Gastroesophageal sphincter (tissue), 4 donors: ENCODE results near the gene CEBPB. TPM values are rescaled to one million over a fixed set of nuclear protein-coding genes. Genes with fewer than 3 reads are reported as not detected.
"Not testable (repeated sequence)": the region's sequence is repeated elsewhere in the genome, so short reads cannot be mapped to it uniquely, and the experiment has no call there.

ENCODE experiments used
- ATAC-seq: fragments of 150-250 bp; one replicate; pipeline ENCODE4 v1.9.1; 2016; ENCODE audit warnings: mild to moderate bottlenecking, moderate library complexity
- H3K27ac ChIP-seq, 4 donors: fragments of 200-600 bp; sonication (generic) in 3 of 4; 1 replicate in 3 of 4; 2 replicates in 1 of 4; pipeline ENCODE4 v1.5.1; 2016 to 2019
- H3K27me3 ChIP-seq: fragments of 200-600 bp; sonication (generic); one replicate; pipeline ENCODE4 v1.5.1; 2019
- H3K36me3 ChIP-seq, 2 donors: fragments of 200-600 bp; sonication (generic); one replicate each; pipeline ENCODE4 v1.5.1; 2019; ENCODE audit warnings: control low read depth in 1 of 2
- H3K4me1 ChIP-seq, 3 donors: fragments of 200-600 bp; sonication (generic); 1 replicate in 2 of 3; 2 replicates in 1 of 3; pipeline ENCODE4 v1.5.1; 2016 to 2019; ENCODE audit warnings: control low read depth in 2 of 3
- H3K4me3 ChIP-seq, 2 donors: fragments of 200-600 bp; sonication (generic); one replicate each; pipeline ENCODE4 v1.5.1; 2019; ENCODE audit warnings: mild to moderate bottlenecking in 1 of 2, moderate library complexity in 1 of 2
- H3K9me3 ChIP-seq, 3 donors: fragments of 200-600 bp; sonication (generic); one replicate each; pipeline ENCODE4 v1.5.1; 2017 to 2019; ENCODE audit warnings: control low read depth in 2 of 3
- EP300 ChIP-seq: sonication (generic); formaldehyde crosslinking; IDR thresholded peaks from one replicate; pipeline ENCODE4 v1.6.1; 2017; ENCODE audit warnings: antibody characterized with exemption, mild to moderate bottlenecking
- POLR2A ChIP-seq, 2 donors: fragments of 450-650 bp; IDR thresholded peaks; one replicate each; pipeline ENCODE4 v1.6.1; 2017; ENCODE audit warnings: antibody characterized with exemption in 2 of 2, mild to moderate bottlenecking in 2 of 2, moderate library complexity in 1 of 2
- POLR2AphosphoS5 ChIP-seq: sonication (generic); formaldehyde crosslinking; IDR thresholded peaks from one replicate; pipeline ENCODE4 v1.6.1; 2017; ENCODE audit warnings: antibody characterized with exemption
- WGBS, 2 donors: methylation state at CpG; one replicate each; pipeline ENCODE4 v1.1.5; 2018; ENCODE audit warnings: low coverage in 1 of 2; 5-methylcytosine and 5-hydroxymethylcytosine counted together
- total RNA-seq, 4 donors: library from RNA; depleted of rRNA; stranded (reverse); fragments of >200 nt; gene quantifications; one replicate each; pipeline ENCODE4 v1.1.0, GENCODE V29; 2016
- TF ChIP-seq, protein P1 (sequence below), 4 experiments: fragments of 200-600 bp in 2 of 4; fragments of 450-650 bp in 2 of 4; sonication (generic) in 1 of 4; IDR thresholded peaks; one replicate each; pipeline ENCODE4 v1.5.1; 2017 to 2019; ENCODE audit warnings: antibody characterized with exemption in 4 of 4, mild to moderate bottlenecking in 2 of 4, moderate library complexity in 2 of 4

Gene CEBPB
- total RNA-seq, 4 donors from 2014 or later, result 85.2 to 125 (median 108) TPM

DNA sequence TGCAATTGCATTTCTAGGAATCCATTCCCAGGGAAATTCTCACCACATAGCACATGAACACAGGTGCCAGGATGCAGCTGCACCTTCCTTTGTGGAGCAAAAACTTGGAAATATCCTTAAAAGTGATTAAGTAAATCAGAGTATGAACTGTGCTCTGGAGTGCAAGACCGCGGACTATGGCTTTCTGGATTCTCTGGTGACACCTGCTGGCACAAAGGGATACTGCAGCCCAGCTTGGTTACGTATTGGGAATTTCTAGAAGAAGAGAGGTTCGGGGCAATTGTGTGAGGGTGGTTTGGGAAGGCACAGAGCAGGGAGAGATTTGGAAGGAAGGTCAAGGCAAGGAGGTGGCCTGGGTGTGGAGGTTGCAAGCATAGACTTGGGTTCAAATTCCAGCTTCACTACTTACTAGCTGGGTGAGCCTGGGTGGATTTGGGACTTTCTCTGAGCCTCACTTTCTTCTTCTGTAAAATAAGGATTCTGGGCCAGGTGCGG lies 21.3 kb upstream of the CEBPB start:
- Histone ChIP-seq H3K4me1 (peaks cover 3 to 59% (median 14%) of the 10 kb centered on the region in 3 donors), H3K27me3 (no peaks in the 10 kb centered on the region), H3K4me3 (no peak overlapping the region), H3K9me3 (no peaks in the 10 kb centered on the region), H3K27ac (no peak overlapping the region), H3K36me3 (no peaks in the 10 kb centered on the region)
- no peak for ATAC-seq
- TF ChIP-seq, protein P1, sequence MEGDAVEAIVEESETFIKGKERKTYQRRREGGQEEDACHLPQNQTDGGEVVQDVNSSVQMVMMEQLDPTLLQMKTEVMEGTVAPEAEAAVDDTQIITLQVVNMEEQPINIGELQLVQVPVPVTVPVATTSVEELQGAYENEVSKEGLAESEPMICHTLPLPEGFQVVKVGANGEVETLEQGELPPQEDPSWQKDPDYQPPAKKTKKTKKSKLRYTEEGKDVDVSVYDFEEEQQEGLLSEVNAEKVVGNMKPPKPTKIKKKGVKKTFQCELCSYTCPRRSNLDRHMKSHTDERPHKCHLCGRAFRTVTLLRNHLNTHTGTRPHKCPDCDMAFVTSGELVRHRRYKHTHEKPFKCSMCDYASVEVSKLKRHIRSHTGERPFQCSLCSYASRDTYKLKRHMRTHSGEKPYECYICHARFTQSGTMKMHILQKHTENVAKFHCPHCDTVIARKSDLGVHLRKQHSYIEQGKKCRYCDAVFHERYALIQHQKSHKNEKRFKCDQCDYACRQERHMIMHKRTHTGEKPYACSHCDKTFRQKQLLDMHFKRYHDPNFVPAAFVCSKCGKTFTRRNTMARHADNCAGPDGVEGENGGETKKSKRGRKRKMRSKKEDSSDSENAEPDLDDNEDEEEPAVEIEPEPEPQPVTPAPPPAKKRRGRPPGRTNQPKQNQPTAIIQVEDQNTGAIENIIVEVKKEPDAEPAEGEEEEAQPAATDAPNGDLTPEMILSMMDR (IDR thresholded peaks at IDR 0.05), result peak; percentile 93 to 97 (median 97)
- no peak for TF ChIP-seq POLR2A (IDR thresholded peaks at IDR 0.05)
- WGBS, 2 donors, result 0 to 20% methylated on average over 3 to 5 of the region's 5 CpGs

GRCh38 chr20:50170549-50171220 lies 19.9 kb upstream of the CEBPB start:
- TF ChIP-seq POLR2AphosphoS5 (no peak), POLR2A (IDR thresholded peaks at IDR 0.05) (no peak)
- 87 to 90% methylated on average over 4 to 5 of the region's 14 CpGs for WGBS, 2 donors
- H3K27me3 ChIP-seq, result no peaks in the 10 kb centered on the region
- peaks cover 3 to 62% (median 14%) of the 10 kb centered on the region in 3 donors for H3K4me1 ChIP-seq
- H3K9me3 ChIP-seq, result no peaks in the 10 kb centered on the region
- H3K4me3 ChIP-seq, result no peak overlapping the region
- ATAC-seq, result no peak
- H3K27ac ChIP-seq, result peak overlapping the region in 3 of 4 donors; percentile 5 to 89 (median 88)
- no peaks in the 10 kb centered on the region for H3K36me3 ChIP-seq

GRCh38 chr20:50172347-50173013 lies 18.1 kb upstream of the CEBPB start:
- TF ChIP-seq POLR2AphosphoS5, result peak; percentile 69
- TF ChIP-seq EP300, result no peak
- TF ChIP-seq, protein P1 (IDR thresholded peaks at IDR 0.05), result peak in 1 of 4 experiments; percentile 11
- TF ChIP-seq POLR2A (IDR thresholded peaks at IDR 0.05), result peak; percentile 71 to 77
- no peaks in the 10 kb centered on the region for H3K36me3 ChIP-seq
- H3K4me3 ChIP-seq, result peak overlapping the region; percentile 35 to 66
- peaks cover 0 to 47% (median 7%) of the 10 kb centered on the region in 3 donors for H3K4me1 ChIP-seq
- 0 to 1% methylated on average over 9 to 10 of the region's 36 CpGs for WGBS, 2 donors
- peak; percentile 95 for ATAC-seq
- H3K9me3 ChIP-seq, result no peaks in the 10 kb centered on the region
- H3K27me3 ChIP-seq, result no peaks in the 10 kb centered on the region
- peak overlapping the region; percentile 52 to 89 (median 85) for H3K27ac ChIP-seq

GRCh38 chr20:50174456-50174855 lies 16.2 kb upstream of the CEBPB start:
- no peak for TF ChIP-seq EP300
- 79 to 94% methylated on average over 2 to 5 of the region's 5 CpGs for WGBS, 2 donors
- peaks cover 0 to 43% (median 7%) of the 10 kb centered on the region in 3 donors for H3K4me1 ChIP-seq
- H3K36me3 ChIP-seq, result no peaks in the 10 kb centered on the region
- no peaks in the 10 kb centered on the region for H3K9me3 ChIP-seq
- H3K27me3 ChIP-seq, result no peaks in the 10 kb centered on the region
- no peak overlapping the region for H3K27ac ChIP-seq
- ATAC-seq, result no peak
- no peak overlapping the region for H3K4me3 ChIP-seq

DNA sequence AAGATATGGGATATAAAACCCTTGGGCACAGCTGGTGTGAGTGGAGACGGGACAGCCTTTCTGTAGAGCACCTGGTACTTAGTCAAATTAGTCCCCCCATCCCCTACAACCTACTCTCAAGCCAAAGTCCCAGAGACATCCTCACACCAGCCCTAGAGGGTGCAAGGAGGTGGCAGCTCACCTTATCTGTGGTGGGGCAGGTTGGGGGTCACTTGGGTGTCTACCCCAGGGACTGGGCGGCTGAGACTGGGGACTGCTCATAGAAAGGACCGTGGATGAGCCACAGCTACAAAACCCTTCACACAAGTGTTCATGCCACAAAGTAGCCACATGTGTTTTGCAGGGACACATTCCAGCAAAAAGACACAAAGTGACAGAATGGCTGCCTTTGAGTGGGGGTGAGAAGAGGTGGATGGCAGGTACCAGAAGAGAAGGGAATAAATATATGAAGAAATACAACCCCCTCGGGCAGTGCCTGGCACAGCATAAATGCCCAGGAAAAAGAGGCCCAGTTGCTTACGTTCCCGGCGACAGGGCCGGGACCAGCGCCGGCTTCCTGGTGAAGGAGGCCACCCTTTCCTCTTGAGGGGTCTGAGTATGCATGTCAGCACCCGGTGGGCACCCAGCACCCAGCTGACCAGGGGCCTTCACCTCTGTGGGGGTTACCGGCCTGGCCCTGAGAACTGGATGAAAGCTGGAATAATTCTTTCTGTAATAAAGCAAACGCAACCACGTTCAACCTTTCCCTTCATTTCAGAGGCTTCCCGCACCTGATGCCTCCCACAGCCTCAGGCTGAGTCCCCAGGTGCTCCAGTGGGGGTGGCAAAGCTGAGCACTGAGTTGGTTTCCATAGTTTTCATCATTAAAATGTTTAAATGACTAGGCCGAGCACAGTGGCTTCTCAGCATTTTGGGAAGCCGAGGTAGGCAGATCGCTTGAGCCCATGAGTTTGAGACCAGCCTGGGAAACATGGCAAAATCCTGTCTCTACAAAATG lies 14.4 kb upstream of the CEBPB start:
- ATAC-seq, result no peak
- TF ChIP-seq EP300 (no peak), POLR2A (IDR thresholded peaks at IDR 0.05) (no peak), POLR2AphosphoS5 (no peak)
- TF ChIP-seq, protein P1 (IDR thresholded peaks at IDR 0.05), result no peak

DNA sequence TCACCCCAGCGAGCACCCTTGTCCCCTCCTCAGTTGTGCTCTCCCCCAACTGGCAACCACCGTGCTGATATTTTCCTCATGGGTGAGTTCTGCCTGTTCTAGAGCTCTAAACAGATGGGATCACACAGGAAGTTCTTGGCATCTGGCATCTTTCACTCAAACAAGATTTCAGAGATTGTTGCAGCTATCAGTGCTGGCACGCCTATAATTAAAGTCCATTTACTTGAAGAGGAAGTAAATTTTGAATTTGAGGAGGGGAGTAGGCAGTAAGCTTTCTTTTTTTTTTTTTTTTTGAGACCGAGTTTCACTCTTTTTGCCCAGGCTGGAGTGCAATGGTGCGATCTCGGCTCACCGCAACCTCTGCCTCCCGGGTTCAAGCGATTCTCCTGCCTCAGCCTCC lies 12.0 kb upstream of the CEBPB start:
- not testable (repeated sequence) for H3K36me3 ChIP-seq, H3K27ac ChIP-seq, H3K4me3 ChIP-seq, H3K27me3 ChIP-seq, H3K9me3 ChIP-seq, ATAC-seq
- peaks cover 0 to 21% (median 0%) of the 10 kb centered on the region in 3 donors for H3K4me1 ChIP-seq
- 82 to 85% methylated on average over 6 to 8 of the region's 9 CpGs for WGBS, 2 donors

More for the DNA sequence above, 14.4 kb upstream of the CEBPB start:
- no peak overlapping the region for H3K27ac ChIP-seq
- WGBS, 2 donors, result 88 to 100% methylated on average over 8 to 11 of the region's 18 CpGs
- H3K4me1 ChIP-seq, result peaks cover 0 to 42% (median 7%) of the 10 kb centered on the region in 3 donors
- H3K27me3 ChIP-seq, result no peaks in the 10 kb centered on the region
- H3K4me3 ChIP-seq, result no peak overlapping the region
- no peaks in the 10 kb centered on the region for H3K9me3 ChIP-seq
- H3K36me3 ChIP-seq, result no peaks in the 10 kb centered on the region
